GM21576 (cell line): ENCODE results near the gene MPPED2.

Experiments
- ATAC-seq: cut with Tn5 transposase; IDR thresholded peaks from one replicate; pipeline ENCODE4 v1.9.1; 2021; ENCODE audit warnings: mild to moderate bottlenecking, moderate library complexity; ENCODE audit not compliant: unreplicated experiment

MPPED2 gene

GRCh38 chr11:30586251-30587144, at the start of gene MPPED2:
Gene MPPED2, minus strand, starts transcription at chr11:30586353. Its CDS starts 5,980 bp downstream, at chr11:30580373.
- ATAC-seq = peak; percentile 90

GRCh38 chr11:30635401-30635989, 49.3 kb upstream of the MPPED2 start:
- no peak for ATAC-seq

GRCh38 chr11:30631148-30631547, 45.0 kb upstream of the MPPED2 start:
- no peak for ATAC-seq

- no peak for ATAC-seq
These were observed 33.6 kb upstream of the MPPED2 start for GRCh38 chr11:30619767-30620166.

- no peak for ATAC-seq
These were observed 31.6 kb upstream of the MPPED2 start for GRCh38 chr11:30617762-30618161.

GRCh38 chr11:30610628-30611027, 24.5 kb upstream of the MPPED2 start:
- ATAC-seq = no peak

GRCh38 chr11:30608534-30608933, 22.4 kb upstream of the MPPED2 start:
- ATAC-seq = no peak

GRCh38 chr11:30605036-30605605, 19.0 kb upstream of the MPPED2 start:
- no peak for ATAC-seq

- ATAC-seq = no peak
These were observed 17.2 kb upstream of the MPPED2 start for GRCh38 chr11:30603357-30603756.

GRCh38 chr11:30596832-30597231, 10.7 kb upstream of the MPPED2 start:
- ATAC-seq = no peak

GRCh38 chr11:30595934-30596333, 9.8 kb upstream of the MPPED2 start:
- no peak for ATAC-seq

- ATAC-seq = no peak
These were observed 8.7 kb upstream of the MPPED2 start for GRCh38 chr11:30594646-30595411.

- no peak for ATAC-seq
These were observed 1.2 kb upstream of the MPPED2 start for GRCh38 chr11:30587269-30587812.

GRCh38 chr11:30585892-30586250, 282 bp downstream of the MPPED2 start:
- peak; percentile 15 for ATAC-seq

- ATAC-seq = no peak
These were observed 845 bp downstream of the MPPED2 start for GRCh38 chr11:30585125-30585891.

- ATAC-seq = no peak
These were observed 2.5 kb downstream of the MPPED2 start for GRCh38 chr11:30583476-30584280.

- no peak for ATAC-seq
These were observed 3.4 kb downstream of the MPPED2 start for GRCh38 chr11:30582726-30583125.

GRCh38 chr11:30581675-30582074, 4.5 kb downstream of the MPPED2 start:
- no peak for ATAC-seq

GRCh38 chr11:30580573-30580972, 5.6 kb downstream of the MPPED2 start:
- no peak for ATAC-seq
